ENCODE data around the gene MOB1B. TPM values are rescaled to one million over a fixed set of nuclear protein-coding genes. Genes with fewer than 3 reads are reported as not detected.

Gene MOB1B
- total RNA-seq (10 to 100 TPM; 15.0 to 16.4 TPM), polyA plus RNA-seq (ENCODE audit: insufficient read depth, low read depth, low replicate concordance) (8.9 TPM)
- long read RNA-seq, donor 1, full-length matches to known transcripts, result 4 of 4 reads
- long read RNA-seq, donor 1, partial matches to known transcripts, result 0 of 4 reads
- long read RNA-seq, donor 1, other reads (novel, unspliced or antisense), result 0 of 4 reads
- long read RNA-seq, donor 2, full-length matches to known transcripts, result 3 of 3 reads
- long read RNA-seq, donor 2, partial matches to known transcripts, result 0 of 3 reads
- long read RNA-seq, donor 2, other reads (novel, unspliced or antisense), result 0 of 3 reads

DNA sequence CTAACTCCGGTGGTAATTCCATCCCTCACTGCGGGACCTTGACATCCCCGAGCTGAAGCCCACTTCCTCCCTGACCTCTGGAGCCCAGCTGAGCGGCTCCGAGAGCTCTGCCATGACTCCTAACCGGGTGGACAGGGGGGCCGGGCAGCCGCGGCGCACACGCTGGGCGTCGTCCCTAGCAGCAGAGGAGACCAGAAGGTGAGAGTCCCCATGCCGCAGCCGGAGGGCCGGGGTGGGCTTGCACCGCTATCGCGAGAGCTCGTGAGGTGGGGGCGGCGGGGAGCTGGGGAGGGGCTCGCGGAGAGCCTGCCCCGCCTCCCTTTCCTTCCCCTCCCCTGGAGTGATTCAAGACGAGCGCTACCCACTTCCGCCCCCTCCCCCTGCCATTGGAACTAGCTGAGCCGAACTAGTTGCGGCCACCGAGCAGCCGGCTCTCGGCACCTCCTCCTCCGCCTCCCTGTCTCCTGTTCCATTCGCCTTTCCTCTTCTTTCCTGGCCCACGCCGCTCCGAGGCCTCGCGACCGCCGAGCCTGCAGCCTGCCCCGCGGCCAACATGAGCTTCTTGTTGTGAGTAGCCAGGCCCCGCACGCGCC lies at the start of gene MOB1B:
Gene MOB1B, plus strand, starts transcription at position 386 of the 593 bp plus-strand sequence. Its CDS starts 168 bp downstream, at position 554.
- intact Hi-C loops (cut with DNase I; ENCODE audit: low total_unique reads), result no loop called here

DNA sequence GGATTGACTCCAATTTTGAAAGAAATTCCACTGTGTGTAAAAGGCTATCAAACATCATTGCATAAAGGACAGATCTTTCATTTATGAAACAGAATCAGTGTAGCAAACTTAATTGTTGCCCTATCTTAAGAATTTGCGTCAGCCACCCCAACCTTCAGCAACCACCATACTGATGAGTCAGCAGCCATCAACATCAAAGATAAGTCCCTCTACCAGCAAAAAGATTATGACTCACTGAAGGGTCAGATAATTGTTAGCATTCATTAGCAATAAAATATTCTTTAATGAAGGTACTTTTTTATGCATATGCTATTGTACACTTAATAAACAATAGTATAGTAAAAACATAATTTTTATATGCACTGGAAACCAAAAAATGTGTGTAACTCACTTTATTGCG lies 46.7 kb upstream of the MOB1B start:
- TF ChIP-seq, protein P1, sequence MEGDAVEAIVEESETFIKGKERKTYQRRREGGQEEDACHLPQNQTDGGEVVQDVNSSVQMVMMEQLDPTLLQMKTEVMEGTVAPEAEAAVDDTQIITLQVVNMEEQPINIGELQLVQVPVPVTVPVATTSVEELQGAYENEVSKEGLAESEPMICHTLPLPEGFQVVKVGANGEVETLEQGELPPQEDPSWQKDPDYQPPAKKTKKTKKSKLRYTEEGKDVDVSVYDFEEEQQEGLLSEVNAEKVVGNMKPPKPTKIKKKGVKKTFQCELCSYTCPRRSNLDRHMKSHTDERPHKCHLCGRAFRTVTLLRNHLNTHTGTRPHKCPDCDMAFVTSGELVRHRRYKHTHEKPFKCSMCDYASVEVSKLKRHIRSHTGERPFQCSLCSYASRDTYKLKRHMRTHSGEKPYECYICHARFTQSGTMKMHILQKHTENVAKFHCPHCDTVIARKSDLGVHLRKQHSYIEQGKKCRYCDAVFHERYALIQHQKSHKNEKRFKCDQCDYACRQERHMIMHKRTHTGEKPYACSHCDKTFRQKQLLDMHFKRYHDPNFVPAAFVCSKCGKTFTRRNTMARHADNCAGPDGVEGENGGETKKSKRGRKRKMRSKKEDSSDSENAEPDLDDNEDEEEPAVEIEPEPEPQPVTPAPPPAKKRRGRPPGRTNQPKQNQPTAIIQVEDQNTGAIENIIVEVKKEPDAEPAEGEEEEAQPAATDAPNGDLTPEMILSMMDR (IDR thresholded peaks at IDR 0.05), result no peak
- no peak for TF ChIP-seq POLR2A (IDR thresholded peaks at IDR 0.05)
- H3K4me1 ChIP-seq, result no peaks in the 10 kb centered on the region
- H3K9me3 ChIP-seq, result no peaks in the 10 kb centered on the region
- no peak for DNase-seq
- intact Hi-C loops (cut with DNase I; ENCODE audit: low total_unique reads), result no loop called here
- WGBS, 2 donors, result 77 to 78% methylated on average over 2 of the region's 2 CpGs
- H3K27ac ChIP-seq, result no peak overlapping the region
- no peaks in the 10 kb centered on the region for H3K36me3 ChIP-seq (ENCODE audit: low read depth, missing control alignments)
- no peaks in the 10 kb centered on the region for H3K27me3 ChIP-seq
- H3K4me3 ChIP-seq, result no peak overlapping the region

More for the DNA sequence above, at the start of gene MOB1B:
- H3K27me3 ChIP-seq, result no peaks in the 10 kb centered on the region
- 1 to 3% methylated on average over 7 to 46 of the region's 47 CpGs for WGBS, 2 donors
- H3K36me3 ChIP-seq (ENCODE audit: low read depth, missing control alignments), result no peaks in the 10 kb centered on the region
- peak; percentile 95 for DNase-seq
- no peaks in the 10 kb centered on the region for H3K4me1 ChIP-seq
- peak within 1 kb of the TSS; percentile 82 to 94 for H3K27ac ChIP-seq
- peak within 1 kb of the TSS; percentile 74 to 88 for H3K4me3 ChIP-seq
- H3K9me3 ChIP-seq, result no peaks in the 10 kb centered on the region
- TF ChIP-seq POLR2A (IDR thresholded peaks at IDR 0.05), result no peak
- TF ChIP-seq, protein P1 (IDR thresholded peaks at IDR 0.05), result peak in 2 of 3 experiments; percentile 16 to 34

DNA sequence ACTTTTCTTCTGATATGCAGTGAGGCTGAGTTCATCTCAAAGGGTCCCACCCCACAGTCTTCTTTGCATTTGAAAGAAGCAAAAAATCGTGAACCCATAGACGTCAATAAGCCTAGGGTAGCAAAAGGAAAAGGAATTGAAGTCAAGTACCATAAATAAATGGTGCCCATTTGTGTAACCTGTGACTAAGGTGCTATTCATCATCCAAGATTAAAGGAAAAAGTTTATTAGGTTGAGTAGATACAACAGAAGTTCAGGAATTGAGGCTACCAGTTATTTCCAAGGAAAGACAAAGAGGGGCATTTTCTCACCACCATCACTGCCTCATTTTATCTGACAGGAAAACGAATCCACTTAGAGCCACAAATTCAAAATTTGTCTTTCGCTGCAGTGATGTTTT lies 43.7 kb upstream of the MOB1B start:
- Histone ChIP-seq H3K27ac (no peak overlapping the region), H3K4me1 (no peaks in the 10 kb centered on the region), H3K36me3 (ENCODE audit: low read depth, missing control alignments) (no peaks in the 10 kb centered on the region), H3K4me3 (no peak overlapping the region), H3K27me3 (no peaks in the 10 kb centered on the region), H3K9me3 (no peaks in the 10 kb centered on the region)
- no peak for DNase-seq
- WGBS, 2 donors, result 78% methylated on average over 4 of the region's 4 CpGs
- TF ChIP-seq POLR2A (IDR thresholded peaks at IDR 0.05), result no peak
- TF ChIP-seq, protein P1 (IDR thresholded peaks at IDR 0.05), result no peak
- intact Hi-C loops (cut with DNase I; ENCODE audit: low total_unique reads), result no loop called here

DNA sequence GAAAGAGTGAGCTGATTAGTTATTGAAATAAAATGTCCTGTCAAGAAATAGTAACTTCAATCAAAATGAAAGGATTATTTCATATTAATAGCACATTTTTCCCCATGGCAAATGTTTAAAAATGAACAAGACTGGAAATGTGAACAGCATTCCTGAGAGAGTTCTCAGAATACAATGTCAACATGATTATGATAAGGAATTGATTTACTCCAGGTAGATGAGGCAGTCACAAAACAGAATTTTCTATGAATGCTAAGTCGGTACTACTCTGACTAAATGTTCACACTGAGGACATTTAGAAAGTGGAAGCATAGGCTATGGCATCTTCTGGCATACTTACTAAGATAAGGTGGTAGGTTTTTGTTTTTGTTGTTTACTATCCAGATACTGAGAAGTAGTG lies 43.1 kb upstream of the MOB1B start:
- intact Hi-C loops (cut with DNase I; ENCODE audit: low total_unique reads), result no loop called here
- no peak overlapping the region for H3K27ac ChIP-seq
- H3K4me3 ChIP-seq, result no peak overlapping the region
- H3K36me3 ChIP-seq (ENCODE audit: low read depth, missing control alignments), result no peaks in the 10 kb centered on the region
- DNase-seq, result no peak
- no peaks in the 10 kb centered on the region for H3K9me3 ChIP-seq
- no peaks in the 10 kb centered on the region for H3K4me1 ChIP-seq
- TF ChIP-seq, protein P1 (IDR thresholded peaks at IDR 0.05), result no peak
- TF ChIP-seq POLR2A (IDR thresholded peaks at IDR 0.05), result no peak
- WGBS, 2 donors, result 74 to 83% methylated on average over 1 of the region's 1 CpG
- no peaks in the 10 kb centered on the region for H3K27me3 ChIP-seq
